HepG2 (cell line): ENCODE data around the gene PGR.

Source experiments
- FOXJ3 ChIP-seq: sonication (generic); formaldehyde crosslinking; IDR thresholded peaks from 2 replicates; pipeline ENCODE4 v1.4.0; 2020; ENCODE audit warnings: missing genetic modification reagents, mild to moderate bottlenecking, borderline replicate concordance
- FOXM1 ChIP-seq: sonication (generic); formaldehyde crosslinking; IDR thresholded peaks from 2 replicates; pipeline ENCODE4 v1.5.0; 2020; ENCODE audit warnings: missing genetic modification reagents
- GABPA ChIP-seq, 2 experiments: IDR thresholded peaks; 2 replicates each; pipeline ENCODE4 v1.6.1; 2011 to 2016; ENCODE audit warnings: low read depth in 2 of 2, low read length in 1 of 2, missing biosample characterization in 1 of 2, missing genetic modification characterization in 1 of 2
- KAT7 ChIP-seq: IDR thresholded peaks from 2 replicates; pipeline ENCODE4 v1.6.1; 2018; ENCODE audit warnings: borderline replicate concordance, missing compliant biosample characterization
- MXI1 ChIP-seq: IDR thresholded peaks from 3 replicates; pipeline ENCODE4 v1.6.1; 2012; ENCODE audit warnings: low read depth, low read length, inconsistent platforms, borderline replicate concordance
- POLR2AphosphoS5 ChIP-seq: IDR thresholded peaks from 2 replicates; pipeline ENCODE4 v1.6.1; 2012; ENCODE audit warnings: low read depth, low read length
- ZNF232 ChIP-seq: sonication (generic); formaldehyde crosslinking; IDR thresholded peaks from 2 replicates; pipeline ENCODE4 v1.4.0; 2020; ENCODE audit warnings: missing genetic modification reagents, borderline replicate concordance
- TF ChIP-seq, protein P1 (sequence below): sonication (generic); formaldehyde crosslinking; IDR thresholded peaks from 2 replicates; pipeline ENCODE4 v1.4.0; 2020; ENCODE audit warnings: missing genetic modification reagents
- TF ChIP-seq, protein P2 (sequence below): sonication (generic); formaldehyde crosslinking; conservative IDR thresholded peaks from 2 replicates; pipeline ENCODE4 v1.8.0; 2022; ENCODE audit warnings: low read depth, missing genetic modification reagents
- TF ChIP-seq, protein P3 (sequence below): IDR thresholded peaks from 2 replicates; pipeline ENCODE4 v1.6.1; 2012; ENCODE audit warnings: inconsistent platforms
- TF ChIP-seq, protein P4 (sequence below): sonication (generic); formaldehyde crosslinking; IDR thresholded peaks from 2 replicates; pipeline ENCODE4 v1.5.0; 2020; ENCODE audit warnings: mild to moderate bottlenecking, missing genetic modification reagents, moderate library complexity

DNA sequence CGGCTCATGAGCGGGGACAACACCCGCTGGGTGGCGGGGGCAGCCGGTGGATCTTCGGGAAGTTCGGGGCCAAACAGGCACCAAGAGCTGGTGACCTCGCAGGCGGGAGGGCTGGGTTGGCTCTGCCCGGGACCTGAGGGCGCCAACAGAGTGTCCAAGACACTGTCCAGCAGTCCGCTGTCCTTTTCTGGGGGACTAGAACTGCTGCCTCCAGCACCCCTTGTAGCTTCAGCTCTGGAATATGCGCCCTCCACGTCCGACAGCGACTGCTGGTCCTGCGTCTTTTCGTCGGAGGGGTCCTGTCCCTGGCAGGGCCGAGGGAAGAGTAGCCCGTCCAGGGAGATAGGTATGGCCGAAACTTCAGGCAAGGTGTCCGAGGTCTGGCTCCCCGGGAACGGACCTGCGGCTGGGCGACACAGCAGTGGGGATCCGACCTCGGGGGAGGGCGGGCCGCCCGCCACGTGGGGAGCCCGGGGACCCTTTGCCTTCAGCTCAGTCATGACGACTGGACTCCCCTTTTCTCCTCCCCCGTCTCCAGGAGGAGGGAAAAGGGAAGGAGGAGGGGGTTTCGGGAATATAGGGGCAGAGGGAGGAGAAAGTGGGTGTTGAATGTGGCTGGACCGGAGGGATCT, 926 bp downstream of the PGR start:
- TF ChIP-seq, protein P1, sequence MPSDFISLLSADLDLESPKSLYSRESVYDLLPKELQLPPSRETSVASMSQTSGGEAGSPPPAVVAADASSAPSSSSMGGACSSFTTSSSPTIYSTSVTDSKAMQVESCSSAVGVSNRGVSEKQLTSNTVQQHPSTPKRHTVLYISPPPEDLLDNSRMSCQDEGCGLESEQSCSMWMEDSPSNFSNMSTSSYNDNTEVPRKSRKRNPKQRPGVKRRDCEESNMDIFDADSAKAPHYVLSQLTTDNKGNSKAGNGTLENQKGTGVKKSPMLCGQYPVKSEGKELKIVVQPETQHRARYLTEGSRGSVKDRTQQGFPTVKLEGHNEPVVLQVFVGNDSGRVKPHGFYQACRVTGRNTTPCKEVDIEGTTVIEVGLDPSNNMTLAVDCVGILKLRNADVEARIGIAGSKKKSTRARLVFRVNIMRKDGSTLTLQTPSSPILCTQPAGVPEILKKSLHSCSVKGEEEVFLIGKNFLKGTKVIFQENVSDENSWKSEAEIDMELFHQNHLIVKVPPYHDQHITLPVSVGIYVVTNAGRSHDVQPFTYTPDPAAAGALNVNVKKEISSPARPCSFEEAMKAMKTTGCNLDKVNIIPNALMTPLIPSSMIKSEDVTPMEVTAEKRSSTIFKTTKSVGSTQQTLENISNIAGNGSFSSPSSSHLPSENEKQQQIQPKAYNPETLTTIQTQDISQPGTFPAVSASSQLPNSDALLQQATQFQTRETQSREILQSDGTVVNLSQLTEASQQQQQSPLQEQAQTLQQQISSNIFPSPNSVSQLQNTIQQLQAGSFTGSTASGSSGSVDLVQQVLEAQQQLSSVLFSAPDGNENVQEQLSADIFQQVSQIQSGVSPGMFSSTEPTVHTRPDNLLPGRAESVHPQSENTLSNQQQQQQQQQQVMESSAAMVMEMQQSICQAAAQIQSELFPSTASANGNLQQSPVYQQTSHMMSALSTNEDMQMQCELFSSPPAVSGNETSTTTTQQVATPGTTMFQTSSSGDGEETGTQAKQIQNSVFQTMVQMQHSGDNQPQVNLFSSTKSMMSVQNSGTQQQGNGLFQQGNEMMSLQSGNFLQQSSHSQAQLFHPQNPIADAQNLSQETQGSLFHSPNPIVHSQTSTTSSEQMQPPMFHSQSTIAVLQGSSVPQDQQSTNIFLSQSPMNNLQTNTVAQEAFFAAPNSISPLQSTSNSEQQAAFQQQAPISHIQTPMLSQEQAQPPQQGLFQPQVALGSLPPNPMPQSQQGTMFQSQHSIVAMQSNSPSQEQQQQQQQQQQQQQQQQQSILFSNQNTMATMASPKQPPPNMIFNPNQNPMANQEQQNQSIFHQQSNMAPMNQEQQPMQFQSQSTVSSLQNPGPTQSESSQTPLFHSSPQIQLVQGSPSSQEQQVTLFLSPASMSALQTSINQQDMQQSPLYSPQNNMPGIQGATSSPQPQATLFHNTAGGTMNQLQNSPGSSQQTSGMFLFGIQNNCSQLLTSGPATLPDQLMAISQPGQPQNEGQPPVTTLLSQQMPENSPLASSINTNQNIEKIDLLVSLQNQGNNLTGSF (CRISPR knock-in tag) = no peak
- TF ChIP-seq FOXM1 (CRISPR knock-in tag) = no peak
- no peak for TF ChIP-seq KAT7 (CRISPR knock-in tag)
- TF ChIP-seq, protein P2, sequence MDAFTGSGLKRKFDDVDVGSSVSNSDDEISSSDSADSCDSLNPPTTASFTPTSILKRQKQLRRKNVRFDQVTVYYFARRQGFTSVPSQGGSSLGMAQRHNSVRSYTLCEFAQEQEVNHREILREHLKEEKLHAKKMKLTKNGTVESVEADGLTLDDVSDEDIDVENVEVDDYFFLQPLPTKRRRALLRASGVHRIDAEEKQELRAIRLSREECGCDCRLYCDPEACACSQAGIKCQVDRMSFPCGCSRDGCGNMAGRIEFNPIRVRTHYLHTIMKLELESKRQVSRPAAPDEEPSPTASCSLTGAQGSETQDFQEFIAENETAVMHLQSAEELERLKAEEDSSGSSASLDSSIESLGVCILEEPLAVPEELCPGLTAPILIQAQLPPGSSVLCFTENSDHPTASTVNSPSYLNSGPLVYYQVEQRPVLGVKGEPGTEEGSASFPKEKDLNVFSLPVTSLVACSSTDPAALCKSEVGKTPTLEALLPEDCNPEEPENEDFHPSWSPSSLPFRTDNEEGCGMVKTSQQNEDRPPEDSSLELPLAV (CRISPR knock-in tag) = no peak
- TF ChIP-seq, protein P3, sequence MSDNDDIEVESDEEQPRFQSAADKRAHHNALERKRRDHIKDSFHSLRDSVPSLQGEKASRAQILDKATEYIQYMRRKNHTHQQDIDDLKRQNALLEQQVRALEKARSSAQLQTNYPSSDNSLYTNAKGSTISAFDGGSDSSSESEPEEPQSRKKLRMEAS = no peak
- TF ChIP-seq FOXJ3 (CRISPR knock-in tag) = no peak
- no peak for TF ChIP-seq POLR2AphosphoS5
- no peak for TF ChIP-seq GABPA (IDR thresholded peaks at IDR 0.05; ENCODE audit: low read depth, low read length)
- TF ChIP-seq GABPA (CRISPR knock-in tag; IDR thresholded peaks at IDR 0.05; ENCODE audit: low read depth) = no peak
- TF ChIP-seq ZNF232 (CRISPR knock-in tag) = no peak
- no peak for TF ChIP-seq MXI1
- TF ChIP-seq, protein P4, sequence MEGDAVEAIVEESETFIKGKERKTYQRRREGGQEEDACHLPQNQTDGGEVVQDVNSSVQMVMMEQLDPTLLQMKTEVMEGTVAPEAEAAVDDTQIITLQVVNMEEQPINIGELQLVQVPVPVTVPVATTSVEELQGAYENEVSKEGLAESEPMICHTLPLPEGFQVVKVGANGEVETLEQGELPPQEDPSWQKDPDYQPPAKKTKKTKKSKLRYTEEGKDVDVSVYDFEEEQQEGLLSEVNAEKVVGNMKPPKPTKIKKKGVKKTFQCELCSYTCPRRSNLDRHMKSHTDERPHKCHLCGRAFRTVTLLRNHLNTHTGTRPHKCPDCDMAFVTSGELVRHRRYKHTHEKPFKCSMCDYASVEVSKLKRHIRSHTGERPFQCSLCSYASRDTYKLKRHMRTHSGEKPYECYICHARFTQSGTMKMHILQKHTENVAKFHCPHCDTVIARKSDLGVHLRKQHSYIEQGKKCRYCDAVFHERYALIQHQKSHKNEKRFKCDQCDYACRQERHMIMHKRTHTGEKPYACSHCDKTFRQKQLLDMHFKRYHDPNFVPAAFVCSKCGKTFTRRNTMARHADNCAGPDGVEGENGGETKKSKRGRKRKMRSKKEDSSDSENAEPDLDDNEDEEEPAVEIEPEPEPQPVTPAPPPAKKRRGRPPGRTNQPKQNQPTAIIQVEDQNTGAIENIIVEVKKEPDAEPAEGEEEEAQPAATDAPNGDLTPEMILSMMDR (CRISPR knock-in tag) = no peak
